ENCODE measurements around the gene CCL28. TPM values are rescaled to one million over a fixed set of nuclear protein-coding genes. Genes with fewer than 3 reads are reported as not detected.

CCL28 gene
- polyA plus RNA-seq, 2 of the 4 experiments (the other 2 are of a cell fraction): 0.15 to 0.39 TPM

DNA sequence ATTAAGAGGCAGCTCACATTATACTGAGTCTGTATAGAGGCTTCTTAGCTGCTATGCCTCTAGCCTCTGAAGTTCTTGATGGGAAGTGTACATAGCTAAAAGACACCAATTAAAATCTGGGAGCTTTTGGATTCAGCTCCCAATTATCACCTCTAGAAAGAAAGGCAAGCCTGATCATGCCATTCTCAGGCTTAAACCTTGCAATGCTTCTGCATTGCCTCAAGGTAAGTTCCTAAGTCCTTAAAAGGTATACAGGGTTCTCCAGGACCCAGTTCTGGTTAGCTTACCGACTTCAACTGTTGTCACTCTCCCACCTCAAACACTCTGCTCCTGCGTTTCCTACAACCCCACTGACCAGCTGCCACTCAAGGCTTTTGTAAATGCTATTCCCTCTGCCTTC, 17.5 kb upstream of the CCL28 start:
- 91% methylated on average over 2 of the region's 2 CpGs for WGBS (ENCODE audit: missing lambda C conversion rate)
- ChIA-PET POLR2A (interaction anchor here (2.8 kb wide), 1 partner anchor 54 kb away, joined by 10 read pairs; the partner anchor contains the start of gene TMEM267), CTCF (interaction anchor here (0.8 to 1.8 kb wide), 5 partner anchors 8 to 54 kb away, joined by 3 to 4 read pairs (median 3); partner anchors contain the start of gene TMEM267)
- Histone ChIP-seq H3K9me3 (peaks cover 5% of the 10 kb centered on the region; the same call in 2 of the 3 replicates), H3K4me3 (no peak overlapping the region), H3K4me2 (no peak overlapping the region), H3K4me1 (peaks cover 73% of the 10 kb centered on the region), H3K27ac (peak overlapping the region; percentile 80 to 88)
- ATAC-seq: no peak
- DNase-seq (ENCODE audit: low read depth in 1 of 2, low spot score in 1 of 2): no peak
- no peak for TF ChIP-seq NPAS2 (CRISPR knock-in tag; IDR thresholded peaks at IDR 0.05; ENCODE audit: borderline replicate concordance)
- TF ChIP-seq RAD21 (conservative IDR thresholded peaks at IDR 0.05 in 1 of 2, IDR thresholded peaks at IDR 0.05 in 1 of 2): no peak
- no peak for TF ChIP-seq CEBPB (IDR thresholded peaks at IDR 0.05)
- no peak for TF ChIP-seq POLR2A (IDR thresholded peaks at IDR 0.05; ENCODE audit: low read length)
- TF ChIP-seq ZC3H11A (IDR thresholded peaks at IDR 0.05): no peak
- no peak for TF ChIP-seq EHF (CRISPR knock-in tag; IDR thresholded peaks at IDR 0.05)
- TF ChIP-seq, protein P1, sequence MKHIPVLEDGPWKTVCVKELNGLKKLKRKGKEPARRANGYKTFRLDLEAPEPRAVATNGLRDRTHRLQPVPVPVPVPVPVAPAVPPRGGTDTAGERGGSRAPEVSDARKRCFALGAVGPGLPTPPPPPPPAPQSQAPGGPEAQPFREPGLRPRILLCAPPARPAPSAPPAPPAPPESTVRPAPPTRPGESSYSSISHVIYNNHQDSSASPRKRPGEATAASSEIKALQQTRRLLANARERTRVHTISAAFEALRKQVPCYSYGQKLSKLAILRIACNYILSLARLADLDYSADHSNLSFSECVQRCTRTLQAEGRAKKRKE (CRISPR knock-in tag; IDR thresholded peaks at IDR 0.05; ENCODE audit: low read depth): no peak
- TF ChIP-seq, protein P2, sequence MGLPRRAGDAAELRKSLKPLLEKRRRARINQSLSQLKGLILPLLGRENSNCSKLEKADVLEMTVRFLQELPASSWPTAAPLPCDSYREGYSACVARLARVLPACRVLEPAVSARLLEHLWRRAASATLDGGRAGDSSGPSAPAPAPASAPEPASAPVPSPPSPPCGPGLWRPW (IDR thresholded peaks at IDR 0.05): no peak
- no peak for TF ChIP-seq NR3C1 (IDR thresholded peaks at IDR 0.05)
- no peak for TF ChIP-seq JUNB (IDR thresholded peaks at IDR 0.05)
- no peak for TF ChIP-seq CHD4 (IDR thresholded peaks at IDR 0.05; ENCODE audit: borderline replicate concordance)
- FAIRE-seq: no peak

DNA sequence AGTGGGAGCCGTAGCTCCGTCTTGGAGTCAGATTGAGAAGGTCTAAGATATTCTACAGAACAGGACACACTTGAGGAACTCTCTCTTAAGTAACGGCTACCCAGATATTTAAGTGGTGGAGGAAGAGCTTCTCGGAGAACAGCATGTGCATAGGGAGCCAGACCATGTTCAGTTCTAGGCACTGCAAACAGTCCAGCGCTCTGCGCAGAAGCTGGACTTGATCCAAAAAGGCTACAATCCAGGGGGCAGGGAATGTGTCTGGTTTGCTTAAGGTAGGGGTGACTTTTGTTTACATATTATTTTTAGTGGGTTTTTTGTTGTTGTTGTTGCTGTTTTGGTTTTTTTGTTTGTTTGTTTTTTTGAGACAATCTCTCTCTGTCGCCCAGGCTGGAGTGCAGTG, 16.8 kb upstream of the CCL28 start:
- peaks cover 71% of the 10 kb centered on the region for H3K4me1 ChIP-seq
- TF ChIP-seq RARB (CRISPR knock-in tag; IDR thresholded peaks at IDR 0.05) (no peak), FOXS1 (CRISPR knock-in tag; IDR thresholded peaks at IDR 0.05) (no peak), GATA3 (IDR thresholded peaks at IDR 0.05; ENCODE audit: borderline replicate concordance) (no peak), RNF2 (IDR thresholded peaks at IDR 0.05; ENCODE audit: borderline replicate concordance, low read depth) (no peak), HDAC2 (IDR thresholded peaks at IDR 0.05) (no peak), NFE2L2 (conservative IDR thresholded peaks at IDR 0.05; ENCODE audit: low read length) (no peak), CEBPB (IDR thresholded peaks at IDR 0.05) (no peak), FOSB (CRISPR knock-in tag; IDR thresholded peaks at IDR 0.05) (no peak), ZSCAN20 (CRISPR knock-in tag; IDR thresholded peaks at IDR 0.05) (no peak), CHD4 (IDR thresholded peaks at IDR 0.05; ENCODE audit: borderline replicate concordance) (no peak), EHMT2 (IDR thresholded peaks at IDR 0.05; ENCODE audit: low read depth) (no peak), ZFP36 (IDR thresholded peaks at IDR 0.05; ENCODE audit: borderline replicate concordance, partially characterized antibody) (no peak), EHF (CRISPR knock-in tag; IDR thresholded peaks at IDR 0.05) (no peak)
- TF ChIP-seq, protein P3, sequence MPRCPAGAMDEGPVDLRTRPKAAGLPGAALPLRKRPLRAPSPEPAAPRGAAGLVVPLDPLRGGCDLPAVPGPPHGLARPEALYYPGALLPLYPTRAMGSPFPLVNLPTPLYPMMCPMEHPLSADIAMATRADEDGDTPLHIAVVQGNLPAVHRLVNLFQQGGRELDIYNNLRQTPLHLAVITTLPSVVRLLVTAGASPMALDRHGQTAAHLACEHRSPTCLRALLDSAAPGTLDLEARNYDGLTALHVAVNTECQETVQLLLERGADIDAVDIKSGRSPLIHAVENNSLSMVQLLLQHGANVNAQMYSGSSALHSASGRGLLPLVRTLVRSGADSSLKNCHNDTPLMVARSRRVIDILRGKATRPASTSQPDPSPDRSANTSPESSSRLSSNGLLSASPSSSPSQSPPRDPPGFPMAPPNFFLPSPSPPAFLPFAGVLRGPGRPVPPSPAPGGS (IDR thresholded peaks at IDR 0.05): no peak
- TF ChIP-seq, protein P4, sequence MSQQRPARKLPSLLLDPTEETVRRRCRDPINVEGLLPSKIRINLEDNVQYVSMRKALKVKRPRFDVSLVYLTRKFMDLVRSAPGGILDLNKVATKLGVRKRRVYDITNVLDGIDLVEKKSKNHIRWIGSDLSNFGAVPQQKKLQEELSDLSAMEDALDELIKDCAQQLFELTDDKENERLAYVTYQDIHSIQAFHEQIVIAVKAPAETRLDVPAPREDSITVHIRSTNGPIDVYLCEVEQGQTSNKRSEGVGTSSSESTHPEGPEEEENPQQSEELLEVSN (IDR thresholded peaks at IDR 0.05; ENCODE audit: borderline replicate concordance, low read depth): no peak
- TF ChIP-seq, protein P5, sequence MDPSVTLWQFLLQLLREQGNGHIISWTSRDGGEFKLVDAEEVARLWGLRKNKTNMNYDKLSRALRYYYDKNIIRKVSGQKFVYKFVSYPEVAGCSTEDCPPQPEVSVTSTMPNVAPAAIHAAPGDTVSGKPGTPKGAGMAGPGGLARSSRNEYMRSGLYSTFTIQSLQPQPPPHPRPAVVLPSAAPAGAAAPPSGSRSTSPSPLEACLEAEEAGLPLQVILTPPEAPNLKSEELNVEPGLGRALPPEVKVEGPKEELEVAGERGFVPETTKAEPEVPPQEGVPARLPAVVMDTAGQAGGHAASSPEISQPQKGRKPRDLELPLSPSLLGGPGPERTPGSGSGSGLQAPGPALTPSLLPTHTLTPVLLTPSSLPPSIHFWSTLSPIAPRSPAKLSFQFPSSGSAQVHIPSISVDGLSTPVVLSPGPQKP (IDR thresholded peaks at IDR 0.05; ENCODE audit: low read depth, low read length): no peak
- TF ChIP-seq, protein P6, sequence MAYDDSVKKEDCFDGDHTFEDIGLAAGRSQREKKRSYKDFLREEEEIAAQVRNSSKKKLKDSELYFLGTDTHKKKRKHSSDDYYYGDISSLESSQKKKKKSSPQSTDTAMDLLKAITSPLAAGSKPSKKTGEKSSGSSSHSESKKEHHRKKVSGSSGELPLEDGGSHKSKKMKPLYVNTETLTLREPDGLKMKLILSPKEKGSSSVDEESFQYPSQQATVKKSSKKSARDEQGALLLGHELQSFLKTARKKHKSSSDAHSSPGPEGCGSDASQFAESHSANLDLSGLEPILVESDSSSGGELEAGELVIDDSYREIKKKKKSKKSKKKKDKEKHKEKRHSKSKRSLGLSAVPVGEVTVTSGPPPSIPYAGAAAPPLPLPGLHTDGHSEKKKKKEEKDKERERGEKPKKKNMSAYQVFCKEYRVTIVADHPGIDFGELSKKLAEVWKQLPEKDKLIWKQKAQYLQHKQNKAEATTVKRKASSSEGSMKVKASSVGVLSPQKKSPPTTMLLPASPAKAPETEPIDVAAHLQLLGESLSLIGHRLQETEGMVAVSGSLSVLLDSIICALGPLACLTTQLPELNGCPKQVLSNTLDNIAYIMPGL (CRISPR knock-in tag; IDR thresholded peaks at IDR 0.05; ENCODE audit: borderline replicate concordance): no peak
- peak overlapping the region; percentile 53 for H3K4me2 ChIP-seq
- no peak overlapping the region for H3K4me3 ChIP-seq
- ATAC-seq: no peak
- H3K9me3 ChIP-seq: peaks cover 5% of the 10 kb centered on the region; the same call in 2 of the 3 replicates
- DNase-seq (ENCODE audit: low read depth in 1 of 2, low spot score in 1 of 2): no peak
- WGBS (ENCODE audit: missing lambda C conversion rate): 93% methylated on average over 7 of the region's 7 CpGs
- no peak for FAIRE-seq
- CTCF ChIA-PET: interaction anchor here (0.6 to 1.8 kb wide), 5 partner anchors 9 to 57 kb away, joined by 3 to 4 read pairs (median 4); partner anchors contain the start of gene TMEM267
- POLR2A ChIA-PET: interaction anchor here (2.8 kb wide), 1 partner anchor 55 kb away, joined by 10 read pairs; the partner anchor contains the start of gene TMEM267
- peak overlapping the region; percentile 80 to 88 for H3K27ac ChIP-seq
